Stomach smooth muscle (tissue), 2 donors: ENCODE data around the gene ADIPOR2.

Experiments used
- H3K27ac ChIP-seq: one replicate; pipeline ENCODE4 v1.7.0; 2013; ENCODE audit warnings: mild to moderate bottlenecking, low read length, inconsistent platforms
- H3K27me3 ChIP-seq, 2 donors: one replicate each; pipeline ENCODE4 v1.7.0; 2013; ENCODE audit warnings: low read length in 2 of 2; ENCODE audit not compliant: insufficient read depth in 2 of 2, control insufficient read depth in 1 of 2
- H3K36me3 ChIP-seq, 2 donors: one replicate each; pipeline ENCODE4 v1.7.0; 2013; ENCODE audit warnings: low read length in 2 of 2; ENCODE audit not compliant: control insufficient read depth in 2 of 2, insufficient read depth in 2 of 2
- H3K4me1 ChIP-seq: one replicate; pipeline ENCODE4 v1.7.0; 2013; ENCODE audit warnings: low read length; ENCODE audit not compliant: control insufficient read depth, insufficient read depth
- H3K4me3 ChIP-seq, 2 donors: one replicate each; pipeline ENCODE4 v1.7.0; 2013; ENCODE audit warnings: low read length in 2 of 2
- H3K9ac ChIP-seq, 2 donors: one replicate each; pipeline ENCODE4 v1.7.0; 2013; ENCODE audit warnings: low read length in 2 of 2, mild to moderate bottlenecking in 1 of 2
- H3K9me3 ChIP-seq, 2 donors: one replicate each; pipeline ENCODE4 v1.7.0; 2013; ENCODE audit warnings: low read length in 2 of 2; ENCODE audit not compliant: control insufficient read depth in 2 of 2
- donor health status: healthy.
- donor health status: Pancreatic carcinoma.

ADIPOR2 gene

GRCh38 chr12:1803736-1804135, 112.9 kb downstream of the ADIPOR2 start:
- no peak overlapping the region for H3K4me3 ChIP-seq
- no peaks in the 10 kb centered on the region for H3K27me3 ChIP-seq

GRCh38 chr12:1804545-1805332, 113.9 kb downstream of the ADIPOR2 start:
- no peaks in the 10 kb centered on the region for H3K9me3 ChIP-seq
- no peak overlapping the region for H3K9ac ChIP-seq
- H3K27ac ChIP-seq = no peak overlapping the region
- H3K4me3 ChIP-seq = no peak overlapping the region
- no peaks in the 10 kb centered on the region for H3K27me3 ChIP-seq
- H3K36me3 ChIP-seq = no peaks in the 10 kb centered on the region
- no peaks in the 10 kb centered on the region for H3K4me1 ChIP-seq

More at GRCh38 chr12:1803736-1804135, 112.9 kb downstream of the ADIPOR2 start:
- no peaks in the 10 kb centered on the region for H3K4me1 ChIP-seq
- H3K36me3 ChIP-seq = no peaks in the 10 kb centered on the region
- H3K9me3 ChIP-seq = no peaks in the 10 kb centered on the region
- no peak overlapping the region for H3K27ac ChIP-seq
- no peak overlapping the region for H3K9ac ChIP-seq

GRCh38 chr12:1805441-1806081, 114.7 kb downstream of the ADIPOR2 start:
- H3K4me1 ChIP-seq = no peaks in the 10 kb centered on the region
- no peaks in the 10 kb centered on the region for H3K27me3 ChIP-seq
- H3K27ac ChIP-seq = no peak overlapping the region
- H3K4me3 ChIP-seq = no peak overlapping the region
- no peaks in the 10 kb centered on the region for H3K9me3 ChIP-seq
- no peak overlapping the region for H3K9ac ChIP-seq
- H3K36me3 ChIP-seq = no peaks in the 10 kb centered on the region

- no peak overlapping the region for H3K27ac ChIP-seq
- no peaks in the 10 kb centered on the region for H3K27me3 ChIP-seq
- H3K9me3 ChIP-seq = no peaks in the 10 kb centered on the region
- H3K4me1 ChIP-seq = no peaks in the 10 kb centered on the region
- H3K4me3 ChIP-seq = no peak overlapping the region
- no peak overlapping the region for H3K9ac ChIP-seq
- no peaks in the 10 kb centered on the region for H3K36me3 ChIP-seq
Observed at GRCh38 chr12:1806301-1807086, 115.6 kb downstream of the ADIPOR2 start.

GRCh38 chr12:1807087-1807860, 116.4 kb downstream of the ADIPOR2 start:
- Histone ChIP-seq H3K4me3 (no peak overlapping the region), H3K36me3 (no peaks in the 10 kb centered on the region), H3K27me3 (no peaks in the 10 kb centered on the region), H3K4me1 (no peaks in the 10 kb centered on the region), H3K27ac (no peak overlapping the region), H3K9me3 (no peaks in the 10 kb centered on the region), H3K9ac (no peak overlapping the region)

GRCh38 chr12:1808036-1808797, 117.3 kb downstream of the ADIPOR2 start:
- H3K4me1 ChIP-seq = no peaks in the 10 kb centered on the region
- H3K4me3 ChIP-seq = no peak overlapping the region

GRCh38 chr12:1808798-1809480, 118.1 kb downstream of the ADIPOR2 start:
- Histone ChIP-seq H3K4me1 (no peaks in the 10 kb centered on the region), H3K4me3 (no peak overlapping the region), H3K27ac (no peak overlapping the region), H3K9me3 (no peaks in the 10 kb centered on the region), H3K9ac (no peak overlapping the region), H3K27me3 (no peaks in the 10 kb centered on the region), H3K36me3 (no peaks in the 10 kb centered on the region)

More at GRCh38 chr12:1808036-1808797, 117.3 kb downstream of the ADIPOR2 start:
- Histone ChIP-seq H3K36me3 (no peaks in the 10 kb centered on the region), H3K27me3 (no peaks in the 10 kb centered on the region), H3K9me3 (no peaks in the 10 kb centered on the region), H3K9ac (no peak overlapping the region), H3K27ac (no peak overlapping the region)

- Histone ChIP-seq H3K4me1 (no peaks in the 10 kb centered on the region), H3K27ac (no peak overlapping the region), H3K27me3 (no peaks in the 10 kb centered on the region), H3K36me3 (no peaks in the 10 kb centered on the region), H3K9me3 (no peaks in the 10 kb centered on the region), H3K4me3 (no peak overlapping the region), H3K9ac (no peak overlapping the region)
Observed at GRCh38 chr12:1809591-1810190, 118.8 kb downstream of the ADIPOR2 start.

GRCh38 chr12:1810201-1810930, 119.5 kb downstream of the ADIPOR2 start:
- Histone ChIP-seq H3K27me3 (no peaks in the 10 kb centered on the region), H3K4me3 (no peak overlapping the region), H3K36me3 (no peaks in the 10 kb centered on the region), H3K9me3 (no peaks in the 10 kb centered on the region), H3K27ac (no peak overlapping the region), H3K4me1 (no peaks in the 10 kb centered on the region), H3K9ac (no peak overlapping the region)
